Occipital lobe (tissue), 2 donors: ENCODE results near the gene EEF2K. TPM values are rescaled to one million over a fixed set of nuclear protein-coding genes. Genes with fewer than 3 reads are reported as not detected.

Experiments
- DNase-seq: peaks from one replicate; lab custom pipeline; 2025; lab: John Stamatoyannopoulos, UW
- total RNA-seq: library from RNA; depleted of rRNA; stranded (reverse); fragments of >200 nt; gene quantifications from one replicate; pipeline ENCODE4 v1.2.3, GENCODE V29; 2014

Gene EEF2K
- total RNA-seq, 1 donor from 2014 or later = 10.9 TPM

DNA sequence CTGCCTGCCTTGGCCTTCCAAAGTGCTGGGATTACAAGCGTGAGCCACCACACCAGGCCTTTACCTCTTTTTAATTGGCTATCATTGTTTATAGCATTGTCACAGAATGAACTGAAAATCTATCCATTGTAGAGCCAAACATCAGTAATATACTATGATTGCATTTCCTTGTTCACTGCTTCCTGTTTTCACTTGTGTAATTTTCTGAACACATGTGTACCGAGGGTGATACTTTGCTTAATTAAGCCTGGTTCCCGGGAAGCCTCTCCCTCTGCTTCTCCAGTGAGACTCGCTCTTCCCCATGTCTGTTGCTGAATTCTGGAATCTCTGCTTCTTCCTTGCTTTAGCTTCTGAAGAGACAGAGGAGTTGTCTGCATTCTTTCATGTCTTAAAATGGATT lies 124.2 kb downstream of the EEF2K start:
- DNase-seq = no peak

- no peak for DNase-seq
Observed at GRCh38 chr16:22333457-22333994, 127.4 kb downstream of the EEF2K start.

GRCh38 chr16:22335668-22336246 lies 129.7 kb downstream of the EEF2K start:
- DNase-seq = no peak

- no peak for DNase-seq
Observed at GRCh38 chr16:22336581-22336980, 130.5 kb downstream of the EEF2K start.

GRCh38 chr16:22337045-22337444 lies 131.0 kb downstream of the EEF2K start:
- DNase-seq = no peak

GRCh38 chr16:22337849-22338635 lies 132.0 kb downstream of the EEF2K start:
- DNase-seq = no peak

Other genes starting within 250 kb of the EEF2K start
- gene PDZD9, start 205.2 kb upstream of the EEF2K start, total RNA-seq = not detected
- 50.2 TPM for gene MOSMO, start 198.2 kb upstream of the EEF2K start, total RNA-seq
- gene VWA3A, start 113.7 kb upstream of the EEF2K start, total RNA-seq = 0.94 TPM
- gene SDR42E2, start 43.8 kb upstream of the EEF2K start, total RNA-seq = not detected
- 45.4 TPM for gene POLR3E, start 91.1 kb downstream of the EEF2K start, total RNA-seq
- 8.9 TPM for gene CDR2, start 168.3 kb downstream of the EEF2K start, total RNA-seq